ENCODE measurements around the gene CCL15. TPM values are rescaled to one million over a fixed set of nuclear protein-coding genes. Genes with fewer than 3 reads are reported as not detected.
A peak's percentile ranks its signal among the peaks of the same experiment; 100 is the strongest.

The CCL15 gene
- total and polyA plus RNA-seq, 2 donors (not counting 3 experiments of a cell fraction or from before 2014, with no cell fraction given) = not detected

- no peak for FAIRE-seq
- dilution Hi-C loops (cut with MboI; ENCODE audit: extremely low pct_ligation_motif_present, low sequenced_read_pairs) = no loop called here
- intact Hi-C loops (cut with micrococcal nuclease) = loop anchor here (1.0 to 2.0 kb wide), 4 partner anchors 33 to 160 kb away; no protein-coding TSS in a partner anchor
These were observed 7.8 kb upstream of the CCL15 start for GRCh38 chr17:36008998-36009665.

More at GRCh38 chr17:36008998-36009665, 7.8 kb upstream of the CCL15 start:
- no peaks in the 10 kb centered on the region for H3K27me3 ChIP-seq (ENCODE audit: control insufficient read depth in 2 of 2, insufficient read depth in 2 of 2, low read length in 2 of 2)
- CTCF ChIA-PET = interaction anchor here (0.6 to 5.7 kb wide), 23 partner anchors 9 to 474 kb away, joined by 3 to 125 read pairs (median 4); partner anchors contain the start of genes CCL16 and CCL23
- TF ChIP-seq FOS (IDR thresholded peaks at IDR 0.05; ENCODE audit: borderline replicate concordance, insufficient read depth, low read length) = no peak
- TF ChIP-seq CTCF (IDR thresholded peaks at IDR 0.05; ENCODE audit: extremely low read depth in 1 of 2, insufficient read depth in 1 of 2, low read depth in 1 of 2, low read length in 2 of 2) = peak; percentile 49 to 82
- H2AFZ ChIP-seq (ENCODE audit: low read depth, low read length) = peak overlapping the region; percentile 56
- H3K4me1 ChIP-seq (ENCODE audit: control insufficient read depth, extremely low read depth, insufficient read depth, low read length) = no peaks in the 10 kb centered on the region
- no peaks in the 10 kb centered on the region for H4K20me1 ChIP-seq (replicated peaks; ENCODE audit: control insufficient read depth, extremely low read depth, insufficient read depth, low read length)
- no peaks in the 10 kb centered on the region for H3K36me3 ChIP-seq (ENCODE audit: control insufficient read depth in 2 of 2, extremely low read depth in 1 of 2, insufficient read depth in 2 of 2, low read length in 2 of 2)
- H3K9me3 ChIP-seq (replicated peaks; ENCODE audit: control insufficient read depth, insufficient read depth, low read length) = no peaks in the 10 kb centered on the region
- no peaks in the 10 kb centered on the region for H3K79me2 ChIP-seq (ENCODE audit: control insufficient read depth, insufficient read depth, low read length)
- peak; percentile 36 for DNase-seq (ENCODE audit: low read depth, low spot score)
- no peak overlapping the region for H3K9ac ChIP-seq (replicated peaks; ENCODE audit: extremely low read depth, insufficient read depth, low read length)
- no TSS peak for BruUV-seq (replicated peaks)
- H3K4me2 ChIP-seq (ENCODE audit: insufficient read depth, low read length) = no peak overlapping the region
- H3K9me1 ChIP-seq (replicated peaks; ENCODE audit: control insufficient read depth, extremely low read depth, insufficient read depth, low read length) = no peaks in the 10 kb centered on the region
- no peak overlapping the region for H3K4me3 ChIP-seq (replicated peaks in 1 of 3; ENCODE audit: insufficient read depth in 1 of 3, low read depth in 1 of 3, low read length in 3 of 3)
- POLR2A ChIA-PET = no interaction called here
- no peak overlapping the region for H3K27ac ChIP-seq (ENCODE audit: insufficient read depth, low read depth, low read length)

Data from endothelial cell of umbilical vein (primary cell).